Liver (tissue), 3 donors: ENCODE results near the gene COX8A.

Source experiments
- ATF3 ChIP-seq: IDR thresholded peaks from 2 replicates; pipeline ENCODE4 v1.6.1; 2016; ENCODE audit warnings: antibody characterized with exemption
- CTCF ChIP-seq: fragments of 150-350 bp; IDR thresholded peaks from 2 replicates; pipeline ENCODE4 v1.5.1; 2017; ENCODE audit warnings: improper control_type of control experiment, low read depth, low read length; ENCODE audit not compliant: missing input control
- EGR1 ChIP-seq, 2 donors: IDR thresholded peaks; 2 replicates each; pipeline ENCODE4 v1.6.1; 2016 to 2018; ENCODE audit warnings: antibody characterized with exemption in 2 of 2, low read depth in 2 of 2
- FOXA1 ChIP-seq: IDR thresholded peaks from 2 replicates; pipeline ENCODE4 v1.6.1; 2016; ENCODE audit warnings: antibody characterized with exemption
- HNF4A ChIP-seq, 2 donors: conservative IDR thresholded peaks; 2 replicates each; pipeline ENCODE4 v1.6.1; 2016; ENCODE audit warnings: antibody characterized with exemption in 2 of 2, mild to moderate bottlenecking in 2 of 2
- HNF4G ChIP-seq: IDR thresholded peaks from 2 replicates; pipeline ENCODE4 v1.6.1; 2016; ENCODE audit warnings: antibody characterized with exemption
- MAX ChIP-seq: IDR thresholded peaks from 2 replicates; pipeline ENCODE4 v1.6.1; 2016; ENCODE audit warnings: antibody characterized with exemption
- RAD21 ChIP-seq, 2 donors: IDR thresholded peaks; 2 replicates each; pipeline ENCODE4 v1.6.1; 2016; ENCODE audit warnings: antibody characterized with exemption in 2 of 2, mild to moderate bottlenecking in 2 of 2
- REST ChIP-seq: IDR thresholded peaks from 2 replicates; pipeline ENCODE4 v1.6.1; 2016; ENCODE audit warnings: antibody characterized with exemption, mild to moderate bottlenecking
- RXRA ChIP-seq, 2 donors: IDR thresholded peaks; 2 replicates each; pipeline ENCODE4 v1.6.1; 2017 to 2018; ENCODE audit warnings: antibody characterized with exemption in 2 of 2, mild to moderate bottlenecking in 1 of 2
- SP1 ChIP-seq: IDR thresholded peaks from 2 replicates; pipeline ENCODE4 v1.6.1; 2018; ENCODE audit warnings: antibody characterized with exemption, mild to moderate bottlenecking
- TAF1 ChIP-seq: conservative IDR thresholded peaks from 2 replicates; pipeline ENCODE4 v1.6.1; 2016; ENCODE audit warnings: antibody characterized with exemption, mild to moderate bottlenecking
- YY1 ChIP-seq: IDR thresholded peaks from 2 replicates; pipeline ENCODE4 v1.6.1; 2016; ENCODE audit warnings: antibody characterized with exemption, mild to moderate bottlenecking
- ZBTB33 ChIP-seq: IDR thresholded peaks from 2 replicates; pipeline ENCODE4 v1.6.1; 2016; ENCODE audit warnings: antibody characterized with exemption
- donor health status: healthy.
- donor health status: healthy.

GRCh38 chr11:64003807-64004589 is 29.6 kb downstream of the COX8A start:
- no peak for TF ChIP-seq REST
- no peak for TF ChIP-seq EGR1 (IDR thresholded peaks at IDR 0.05; ENCODE audit: low read depth in 2 of 2)
- TF ChIP-seq CTCF: no peak
- TF ChIP-seq SP1: no peak
- TF ChIP-seq RAD21 (IDR thresholded peaks at IDR 0.05): no peak
- no peak for TF ChIP-seq ATF3
- no peak for TF ChIP-seq ZBTB33
- no peak for TF ChIP-seq YY1
- no peak for TF ChIP-seq HNF4G
- TF ChIP-seq FOXA1: no peak
- no peak for TF ChIP-seq HNF4A (conservative IDR thresholded peaks at IDR 0.05)
- no peak for TF ChIP-seq MAX
- TF ChIP-seq RXRA (IDR thresholded peaks at IDR 0.05): no peak
- TF ChIP-seq TAF1: no peak
